ENCODE data around the gene CACNA1I. TPM values are rescaled to one million over a fixed set of nuclear protein-coding genes. Genes with fewer than 3 reads are reported as not detected.
A peak's percentile ranks its signal among the peaks of the same experiment; 100 is the strongest.

CACNA1I gene
- total and polyA plus RNA-seq, 10 donors, result 0.24 to 4.1 (median 1.1) TPM

DNA sequence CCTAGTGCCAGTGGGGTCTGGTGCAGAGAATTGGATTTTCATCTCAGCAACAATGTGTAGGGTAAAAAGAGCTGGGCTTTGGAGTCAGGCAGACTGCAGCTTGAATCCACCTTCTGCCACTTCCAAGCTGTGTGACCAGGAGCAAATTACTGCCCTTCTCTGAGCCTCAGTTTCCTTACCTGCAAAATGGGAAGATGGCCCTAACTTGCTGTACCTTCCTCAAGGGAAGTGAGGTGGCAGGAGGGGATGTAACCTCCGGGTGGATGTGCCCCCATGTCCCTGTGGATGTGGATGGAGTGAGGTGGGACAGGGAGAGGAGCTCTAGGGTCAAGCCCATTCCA, 90.9 kb downstream of the CACNA1I start:
- DNase-seq, result no peak
- peaks cover 4 to 100% (median 47%) of the 10 kb centered on the region in 7 donors for H3K27me3 ChIP-seq (replicated peaks in 1 of 7)
- intact Hi-C loops (cut with DNase I; ENCODE audit: low total_unique reads), result no loop called here
- 29 to 67% (median 43%) methylated on average over 1 of the region's 1 CpG for WGBS, 5 donors
- TF ChIP-seq POLR2A (IDR thresholded peaks at IDR 0.05) (no peak), POLR2AphosphoS5 (IDR thresholded peaks at IDR 0.05) (no peak)
- TF ChIP-seq, protein P1, sequence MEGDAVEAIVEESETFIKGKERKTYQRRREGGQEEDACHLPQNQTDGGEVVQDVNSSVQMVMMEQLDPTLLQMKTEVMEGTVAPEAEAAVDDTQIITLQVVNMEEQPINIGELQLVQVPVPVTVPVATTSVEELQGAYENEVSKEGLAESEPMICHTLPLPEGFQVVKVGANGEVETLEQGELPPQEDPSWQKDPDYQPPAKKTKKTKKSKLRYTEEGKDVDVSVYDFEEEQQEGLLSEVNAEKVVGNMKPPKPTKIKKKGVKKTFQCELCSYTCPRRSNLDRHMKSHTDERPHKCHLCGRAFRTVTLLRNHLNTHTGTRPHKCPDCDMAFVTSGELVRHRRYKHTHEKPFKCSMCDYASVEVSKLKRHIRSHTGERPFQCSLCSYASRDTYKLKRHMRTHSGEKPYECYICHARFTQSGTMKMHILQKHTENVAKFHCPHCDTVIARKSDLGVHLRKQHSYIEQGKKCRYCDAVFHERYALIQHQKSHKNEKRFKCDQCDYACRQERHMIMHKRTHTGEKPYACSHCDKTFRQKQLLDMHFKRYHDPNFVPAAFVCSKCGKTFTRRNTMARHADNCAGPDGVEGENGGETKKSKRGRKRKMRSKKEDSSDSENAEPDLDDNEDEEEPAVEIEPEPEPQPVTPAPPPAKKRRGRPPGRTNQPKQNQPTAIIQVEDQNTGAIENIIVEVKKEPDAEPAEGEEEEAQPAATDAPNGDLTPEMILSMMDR (IDR thresholded peaks at IDR 0.05 in 8 of 11, conservative IDR thresholded peaks at IDR 0.05 in 3 of 11), result no peak
- H3K27ac ChIP-seq, result no peak overlapping the region
- no peaks in the 10 kb centered on the region for H3K36me3 ChIP-seq
- peak overlapping the region in 3 of 8 donors; percentile 33 to 65 (median 36) for H3K4me3 ChIP-seq
- H3K4me1 ChIP-seq, result peaks cover 4 to 36% (median 19%) of the 10 kb centered on the region in 6 donors
- H3K9me3 ChIP-seq, result no peaks in the 10 kb centered on the region

DNA sequence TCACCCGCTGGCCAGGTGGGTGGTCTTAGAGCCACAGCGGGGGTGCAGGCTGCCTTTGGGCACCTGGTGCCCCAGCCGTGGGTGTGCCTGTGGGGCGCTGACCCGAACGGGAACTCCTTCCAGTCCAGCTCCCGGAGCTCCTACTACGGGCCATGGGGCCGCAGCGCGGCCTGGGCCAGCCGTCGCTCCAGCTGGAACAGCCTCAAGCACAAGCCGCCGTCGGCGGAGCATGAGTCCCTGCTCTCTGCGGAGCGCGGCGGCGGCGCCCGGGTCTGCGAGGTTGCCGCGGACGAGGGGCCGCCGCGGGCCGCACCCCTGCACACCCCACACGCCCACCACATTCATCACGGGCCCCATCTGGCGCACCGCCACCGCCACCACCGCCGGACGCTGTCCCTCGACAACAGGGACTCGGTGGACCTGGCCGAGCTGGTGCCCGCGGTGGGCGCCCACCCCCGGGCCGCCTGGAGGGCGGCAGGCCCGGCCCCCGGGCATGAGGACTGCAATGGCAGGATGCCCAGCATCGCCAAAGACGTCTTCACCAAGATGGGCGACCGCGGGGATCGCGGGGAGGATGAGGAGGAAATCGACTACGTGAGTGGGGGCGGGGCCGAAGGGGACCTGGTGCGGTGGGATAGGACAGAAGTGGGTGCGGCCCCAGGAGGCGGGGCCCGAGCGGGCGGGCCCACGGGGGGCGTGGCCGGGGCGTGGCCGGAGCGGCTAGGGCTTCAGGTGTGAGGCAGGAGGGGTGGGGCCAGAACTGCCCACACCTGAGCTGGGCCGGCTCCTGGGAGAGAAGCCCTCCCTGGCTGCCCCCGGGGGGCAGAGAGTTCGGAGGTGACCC, 91.5 kb downstream of the CACNA1I start:
- TF ChIP-seq POLR2A (IDR thresholded peaks at IDR 0.05) (no peak), POLR2AphosphoS5 (IDR thresholded peaks at IDR 0.05) (peak in 2 of 3 donors; percentile 37 to 59)
- TF ChIP-seq, protein P1 (IDR thresholded peaks at IDR 0.05 in 8 of 11, conservative IDR thresholded peaks at IDR 0.05 in 3 of 11), result no peak
- 4 to 7% (median 5%) methylated on average over 46 to 77 of the region's 77 CpGs for WGBS, 5 donors
- peak; percentile 86 for DNase-seq
- H3K27me3 ChIP-seq (replicated peaks in 1 of 7), result peaks cover 4 to 100% (median 47%) of the 10 kb centered on the region in 7 donors
- no peak overlapping the region for H3K27ac ChIP-seq
- no peaks in the 10 kb centered on the region for H3K9me3 ChIP-seq
- intact Hi-C loops (cut with DNase I; ENCODE audit: low total_unique reads), result no loop called here
- H3K36me3 ChIP-seq, result no peaks in the 10 kb centered on the region
- peaks cover 4 to 36% (median 19%) of the 10 kb centered on the region in 6 donors for H3K4me1 ChIP-seq
- peak overlapping the region; percentile 7 to 65 (median 28) for H3K4me3 ChIP-seq

DNA sequence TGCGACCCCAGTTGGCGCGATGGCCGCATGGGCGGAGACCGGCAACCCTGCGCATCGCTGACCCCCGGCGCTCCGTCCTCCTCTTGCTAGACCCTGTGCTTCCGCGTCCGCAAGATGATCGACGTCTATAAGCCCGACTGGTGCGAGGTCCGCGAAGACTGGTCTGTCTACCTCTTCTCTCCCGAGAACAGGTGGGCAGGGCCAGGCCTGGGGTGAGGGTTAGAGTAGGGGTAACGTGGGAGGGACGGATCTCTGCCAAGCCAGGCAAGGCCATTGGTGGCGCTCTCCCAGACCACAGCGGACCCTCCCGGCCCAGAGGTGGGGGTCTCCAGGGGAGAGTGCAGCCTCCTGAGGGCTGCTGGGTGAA, 92.1 kb downstream of the CACNA1I start:
- TF ChIP-seq POLR2A (IDR thresholded peaks at IDR 0.05) (no peak), POLR2AphosphoS5 (IDR thresholded peaks at IDR 0.05) (no peak)
- TF ChIP-seq, protein P1 (IDR thresholded peaks at IDR 0.05 in 8 of 11, conservative IDR thresholded peaks at IDR 0.05 in 3 of 11), result no peak
- H3K9me3 ChIP-seq, result no peaks in the 10 kb centered on the region
- no peak for DNase-seq
- H3K27me3 ChIP-seq (replicated peaks in 1 of 7), result peaks cover 4 to 95% (median 45%) of the 10 kb centered on the region in 7 donors
- H3K4me1 ChIP-seq, result peaks cover 4 to 36% (median 19%) of the 10 kb centered on the region in 6 donors
- intact Hi-C loops (cut with DNase I; ENCODE audit: low total_unique reads), result no loop called here
- H3K36me3 ChIP-seq, result no peaks in the 10 kb centered on the region
- 18 to 48% (median 21%) methylated on average over 18 to 26 of the region's 26 CpGs for WGBS, 5 donors
- peak overlapping the region in 7 of 8 donors; percentile 22 to 65 (median 32) for H3K4me3 ChIP-seq
- H3K27ac ChIP-seq, result no peak overlapping the region

DNA sequence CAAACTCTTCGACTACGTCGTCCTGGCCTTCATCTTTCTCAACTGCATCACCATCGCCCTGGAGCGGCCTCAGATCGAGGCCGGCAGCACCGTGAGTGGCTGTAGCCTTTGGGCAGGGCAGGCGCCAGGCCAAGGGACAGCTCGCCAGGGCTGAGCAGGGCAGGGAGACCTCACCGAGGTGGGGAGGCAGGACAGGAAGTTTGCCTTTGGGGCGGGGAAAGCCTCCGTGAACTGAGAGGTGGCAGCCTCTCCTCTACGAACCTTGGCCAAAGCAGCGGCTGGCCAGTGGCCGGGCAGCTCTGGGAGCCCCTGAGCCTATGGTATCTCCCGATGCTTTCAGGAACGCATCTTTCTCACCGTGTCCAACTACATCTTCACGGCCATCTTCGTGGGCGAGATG, 93.2 kb downstream of the CACNA1I start:
- Histone ChIP-seq H3K27me3 (replicated peaks in 1 of 7) (peaks cover 4 to 85% (median 41%) of the 10 kb centered on the region in 7 donors), H3K4me3 (no peak overlapping the region), H3K9me3 (no peaks in the 10 kb centered on the region), H3K27ac (no peak overlapping the region), H3K4me1 (peaks cover 4 to 36% (median 19%) of the 10 kb centered on the region in 6 donors), H3K36me3 (no peaks in the 10 kb centered on the region)
- DNase-seq, result no peak
- WGBS, 5 donors, result 52 to 57% (median 54%) methylated on average over 20 to 22 of the region's 22 CpGs
- no peak for TF ChIP-seq POLR2AphosphoS5 (IDR thresholded peaks at IDR 0.05)
- TF ChIP-seq, protein P1 (IDR thresholded peaks at IDR 0.05 in 8 of 11, conservative IDR thresholded peaks at IDR 0.05 in 3 of 11), result no peak
- TF ChIP-seq POLR2A (IDR thresholded peaks at IDR 0.05), result no peak
- intact Hi-C loops (cut with DNase I; ENCODE audit: low total_unique reads), result no loop called here

Data from spleen (tissue), 11 donors.